Measurements from ENCODE around the gene TMEM62. TPM values are rescaled to one million over a fixed set of nuclear protein-coding genes. Genes with fewer than 3 reads are reported as not detected.
A peak's percentile ranks its signal among the peaks of the same experiment; 100 is the strongest.

TMEM62 gene
- polyA plus RNA-seq (2013, experiment 1 of 2; ENCODE audit: insufficient read length): 5.6 TPM
- 5.1 TPM for polyA plus RNA-seq (2013, experiment 2 of 2; ENCODE audit: insufficient read length)

- DNase-seq: peak; percentile 42
Measured at GRCh38 chr15:43133430-43134156, at the start of gene TMEM62. TMEM62 (plus strand) TSS chr15:43133586; CDS start chr15:43133803, 217 bp downstream.

DNA sequence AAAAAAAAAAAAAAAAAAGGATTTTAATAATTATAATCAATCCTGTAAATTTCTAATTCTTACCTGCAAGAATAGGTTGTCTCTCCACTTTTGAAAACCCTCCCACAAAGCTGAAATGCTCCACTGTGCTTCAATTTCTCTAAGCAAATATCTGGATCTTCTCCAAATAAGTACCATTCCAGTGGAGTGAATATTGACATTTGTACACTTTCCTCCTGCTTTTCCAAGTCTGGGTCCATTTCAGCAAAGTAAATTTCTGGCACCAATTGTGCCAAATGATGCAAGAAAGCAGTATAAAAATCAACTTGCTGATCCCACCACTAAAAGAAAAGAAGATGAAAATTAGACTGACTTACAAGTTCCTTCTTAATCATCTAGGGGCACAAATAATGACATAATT lies 47.5 kb upstream of the TMEM62 start:
- DNase-seq: peak; percentile 57

DNA sequence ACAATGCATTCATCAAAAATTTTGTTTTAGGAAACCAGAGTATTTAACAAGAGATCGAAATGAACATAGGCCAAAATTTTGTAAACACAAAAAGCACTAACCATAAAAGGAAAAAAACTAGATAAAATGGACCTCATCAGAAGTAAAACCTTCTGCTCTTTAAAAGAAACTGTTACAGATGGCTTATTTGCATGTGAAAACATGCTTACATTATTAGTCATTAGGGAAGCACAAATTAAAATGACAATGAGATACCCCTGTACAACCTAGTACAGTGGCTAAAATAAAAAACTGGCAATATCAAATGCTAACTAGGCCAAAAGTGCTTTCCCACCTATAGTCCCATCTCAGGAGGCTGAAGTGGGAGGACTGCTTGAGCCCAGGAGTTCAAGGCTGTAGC lies 46.8 kb upstream of the TMEM62 start:
- DNase-seq: peak; percentile 51

GRCh38 chr15:43091859-43092258 lies 41.5 kb upstream of the TMEM62 start:
- no peak for DNase-seq

DNA sequence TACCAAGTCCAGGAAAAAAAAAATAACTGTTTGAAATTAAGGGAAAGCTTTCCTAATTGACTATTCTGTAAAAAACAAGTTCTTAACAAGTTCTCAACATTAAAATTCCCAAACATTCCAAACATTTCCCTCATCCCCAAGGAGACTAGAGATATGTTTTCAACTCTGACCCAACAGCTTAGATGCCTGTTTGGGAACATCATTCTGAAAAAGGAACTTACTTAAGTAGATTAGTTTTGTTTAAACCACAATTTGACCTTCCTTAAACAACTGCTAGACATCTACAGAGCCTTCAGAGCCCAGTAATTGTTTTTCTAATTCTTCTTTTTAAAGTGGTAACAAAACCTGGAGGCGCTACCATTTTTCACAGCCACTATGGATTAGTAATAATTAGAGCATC lies 40.4 kb upstream of the TMEM62 start:
- peak; percentile 53 for DNase-seq

DNA sequence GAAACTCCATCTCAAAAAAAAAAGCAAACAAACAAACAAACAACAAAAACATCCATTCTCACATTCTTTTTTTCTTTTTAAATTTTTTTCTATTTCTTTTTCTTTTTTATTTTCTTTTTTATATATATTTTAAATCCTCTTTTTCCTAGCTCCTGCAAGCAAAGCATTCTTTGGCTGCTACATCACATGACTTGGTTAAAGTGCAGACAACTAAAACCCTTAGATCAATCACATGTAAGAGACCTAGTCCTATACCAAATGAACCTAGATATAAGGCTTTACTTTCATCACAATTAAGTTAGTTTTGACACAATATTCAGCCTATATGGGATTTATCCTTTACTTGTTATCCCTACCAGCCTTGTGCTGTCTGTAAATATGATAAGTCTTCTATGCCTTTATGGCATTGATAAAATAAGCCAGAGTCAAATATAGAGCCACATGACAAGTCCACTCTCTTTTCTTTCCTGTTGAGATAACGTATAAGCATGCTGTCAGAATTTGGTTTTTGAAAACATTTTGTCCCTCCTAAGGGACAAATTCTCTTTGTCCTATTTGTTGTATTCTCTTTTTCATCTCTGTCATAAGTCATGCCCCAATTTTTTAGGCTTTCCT lies 38.9 kb upstream of the TMEM62 start:
- DNase-seq: no peak

- DNase-seq: no peak
Measured at GRCh38 chr15:43095243-43095642, 38.1 kb upstream of the TMEM62 start.

- peak; percentile 40 for DNase-seq
Measured at GRCh38 chr15:43095708-43096347, 37.6 kb upstream of the TMEM62 start.

- no peak for DNase-seq
Measured at GRCh38 chr15:43096411-43096810, 37.0 kb upstream of the TMEM62 start.

GRCh38 chr15:43099105-43099845 lies 34.1 kb upstream of the TMEM62 start:
- DNase-seq: no peak

DNA sequence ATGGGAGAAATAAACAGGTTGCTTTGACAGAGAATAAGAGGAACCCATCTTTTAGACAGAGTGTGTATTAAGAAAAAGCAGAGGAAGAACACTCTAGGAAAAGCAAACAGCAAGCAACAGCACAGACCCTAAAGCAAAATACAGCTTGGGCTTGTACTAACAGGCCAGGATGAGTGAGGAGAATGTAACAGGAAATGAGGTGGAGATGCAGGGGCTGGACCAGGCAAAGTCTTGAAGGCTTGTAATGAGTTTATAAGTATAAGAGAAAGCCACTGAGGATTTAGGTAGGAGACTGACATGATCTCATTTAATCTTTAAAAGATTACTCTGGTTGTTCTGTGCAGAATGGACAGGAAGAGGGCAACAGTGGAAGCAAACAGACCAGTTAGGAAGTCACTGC lies 32.4 kb upstream of the TMEM62 start:
- DNase-seq: no peak

- no peak for DNase-seq
Measured at GRCh38 chr15:43102187-43102586, 31.2 kb upstream of the TMEM62 start.

DNA sequence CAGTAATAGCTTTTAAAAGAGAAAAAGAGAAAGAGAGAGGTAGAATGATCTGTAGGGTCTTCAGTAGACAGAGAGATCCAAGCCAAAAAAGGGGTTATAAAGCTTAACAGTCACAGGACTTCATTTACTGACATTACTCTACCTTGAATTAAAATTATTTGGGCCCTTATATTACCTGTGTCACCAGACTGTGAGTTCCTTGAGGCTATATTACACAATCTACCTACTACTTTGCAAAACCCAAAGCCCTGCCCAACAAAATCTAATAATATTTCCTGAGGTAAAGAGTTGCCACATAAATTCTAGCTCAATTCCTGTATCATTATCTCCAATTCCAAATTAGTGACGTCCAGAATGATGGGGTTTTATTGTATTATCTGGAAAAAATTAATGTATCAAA lies 29.5 kb upstream of the TMEM62 start:
- DNase-seq: no peak

- DNase-seq: no peak
Measured at GRCh38 chr15:43104426-43104825, 29.0 kb upstream of the TMEM62 start.

GRCh38 chr15:43105077-43105736 lies 28.2 kb upstream of the TMEM62 start:
- DNase-seq: no peak

GRCh38 chr15:43105778-43106485 lies 27.5 kb upstream of the TMEM62 start, which contains the start of gene UBR1:
UBR1 (minus strand) TSS chr15:43106038; CDS start chr15:43106022, 16 bp downstream.
- peak; percentile 96 for DNase-seq

GRCh38 chr15:43106486-43106829 lies 26.9 kb upstream of the TMEM62 start:
- no peak for DNase-seq

GRCh38 chr15:43107751-43108150 lies 25.6 kb upstream of the TMEM62 start:
- no peak for DNase-seq

GRCh38 chr15:43111354-43111753 lies 22.0 kb upstream of the TMEM62 start:
- DNase-seq: no peak

GRCh38 chr15:43118286-43118685 lies 15.1 kb upstream of the TMEM62 start:
- DNase-seq: no peak

DNA sequence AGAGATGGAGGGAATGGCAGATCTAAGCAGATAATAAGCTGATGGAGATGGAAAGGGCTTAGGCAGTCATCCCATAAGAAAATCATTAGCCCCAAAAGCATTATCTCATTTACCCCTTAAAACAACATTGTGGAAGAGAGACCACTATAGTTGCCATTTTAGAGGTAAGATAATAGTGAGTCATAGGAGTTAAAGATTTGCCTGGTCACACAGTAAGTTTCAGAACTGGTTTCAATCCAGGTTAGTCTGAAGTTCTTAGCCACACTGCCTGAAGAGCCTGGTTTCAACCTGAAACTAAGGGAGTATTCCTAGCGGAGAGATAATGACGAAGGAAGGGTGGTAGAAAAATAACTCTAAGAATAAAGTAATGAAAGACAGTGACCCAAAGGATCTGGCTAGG lies 14.6 kb upstream of the TMEM62 start:
- no peak for DNase-seq

DNA sequence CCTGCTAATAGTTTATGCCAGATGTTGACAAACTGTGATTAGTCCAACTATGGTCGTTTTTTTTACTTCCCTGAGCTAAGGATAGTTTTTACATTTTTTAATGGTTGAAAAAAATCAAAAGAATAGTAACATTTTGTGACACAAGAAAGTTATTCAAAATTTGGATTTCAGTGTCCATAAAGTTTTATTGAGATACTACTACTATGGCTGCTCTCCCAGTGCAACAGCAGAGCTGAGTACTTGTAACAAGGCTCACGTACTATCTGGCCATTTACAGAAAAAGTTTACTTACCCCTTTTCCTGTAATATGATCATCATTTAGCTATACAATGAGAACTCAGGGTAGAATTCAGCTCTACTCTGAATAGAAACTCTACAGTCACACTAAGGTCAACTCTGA lies 11.5 kb upstream of the TMEM62 start:
- no peak for DNase-seq

Measured in fibroblast of skin of abdomen (primary cell).